ENCODE results near the gene AP3M1. TPM values are rescaled to one million over a fixed set of nuclear protein-coding genes. Genes with fewer than 3 reads are reported as not detected.
"Not testable (repeated sequence)": the region's sequence is repeated elsewhere in the genome, so short reads cannot be mapped to it uniquely, and the experiment has no call there.

Gene AP3M1
- total and polyA plus RNA-seq, 7 experiments from 2014 or later: 21.8 to 49.3 (median 31.3) TPM

GRCh38 chr10:74188617-74189016, 38.0 kb upstream of the AP3M1 start:
- H3K9me3 ChIP-seq (ENCODE audit: control insufficient read depth in 2 of 3, low read length in 3 of 3); ATAC-seq; intact Hi-C loops (cut with micrococcal nuclease); H3K27me3 ChIP-seq (ENCODE audit: control insufficient read depth in 2 of 2, insufficient read depth in 2 of 2, low read length in 2 of 2); H3K36me3 ChIP-seq (ENCODE audit: control insufficient read depth in 2 of 3, insufficient read depth in 3 of 3, low read length in 3 of 3); H3K36me3 Mint-ChIP-seq; DNase-seq; H3K9me3 Mint-ChIP-seq; H3K4me3 ChIP-seq (ENCODE audit: low read length); H3K27me3 Mint-ChIP-seq; H3K27ac ChIP-seq (ENCODE audit: low read depth, low read length); H3K4me3 Mint-ChIP-seq: not testable (repeated sequence)
- CTCF ChIA-PET: interaction anchor here (4.1 kb wide), 1 partner anchor 25 kb away, joined by 23 read pairs; no protein-coding TSS in a partner anchor
- POLR2A ChIA-PET: interaction anchor here (0.6 to 4.2 kb wide), 3 partner anchors 8 to 376 kb away, joined by 3 to 52 read pairs (median 5); no protein-coding TSS in a partner anchor
- peaks cover 18 to 67% (median 56%) of the 10 kb centered on the region in 7 donors for H3K4me1 Mint-ChIP-seq
- H3K27ac Mint-ChIP-seq: peak overlapping the region in 5 of 9 donors; percentile 38 to 97 (median 86)
- H3K4me1 ChIP-seq (ENCODE audit: control insufficient read depth in 2 of 2, insufficient read depth in 2 of 2, low read length in 2 of 2): peaks cover 14 to 16% of the 10 kb centered on the region in 2 donors

- Mint-ChIP-seq H3K27me3 (no peaks in the 10 kb centered on the region), H3K4me1 (peaks cover 11 to 56% (median 47%) of the 10 kb centered on the region in 7 donors), H3K27ac (peak overlapping the region in 8 of 9 donors; percentile 35 to 81 (median 45)), H3K36me3 (peaks cover 4 to 9% (median 5%) of the 10 kb centered on the region in 5 donors), H3K4me3 (peak overlapping the region in 1 of 10 donors; percentile 33), H3K9me3 (peaks cover 0 to 3% (median 0%) of the 10 kb centered on the region in 11 donors)
- H3K9me3 ChIP-seq (ENCODE audit: control insufficient read depth in 2 of 3, low read length in 3 of 3): no peaks in the 10 kb centered on the region
- DNase-seq: no peak
- ATAC-seq: no peak
- no peak overlapping the region for H3K27ac ChIP-seq (ENCODE audit: low read depth, low read length)
- intact Hi-C loops (cut with micrococcal nuclease): no loop called here
- H3K36me3 ChIP-seq (ENCODE audit: control insufficient read depth in 2 of 3, insufficient read depth in 3 of 3, low read length in 3 of 3): no peaks in the 10 kb centered on the region
- peaks cover 14 to 16% of the 10 kb centered on the region in 2 donors for H3K4me1 ChIP-seq (ENCODE audit: control insufficient read depth in 2 of 2, insufficient read depth in 2 of 2, low read length in 2 of 2)
- ChIA-PET POLR2A (interaction anchor here (4.2 kb wide), 1 partner anchor 10 kb away, joined by 52 read pairs; no protein-coding TSS in a partner anchor), CTCF (interaction anchor here (1.5 kb wide), 1 partner anchor 9 kb away, joined by 6 read pairs; no protein-coding TSS in a partner anchor)
- no peaks in the 10 kb centered on the region for H3K27me3 ChIP-seq (ENCODE audit: control insufficient read depth in 2 of 2, insufficient read depth in 2 of 2, low read length in 2 of 2)
- H3K4me3 ChIP-seq (ENCODE audit: low read length): no peak overlapping the region
Observed at GRCh38 chr10:74187237-74187636, 36.6 kb upstream of the AP3M1 start.

- POLR2A ChIA-PET: no interaction called here
Observed at GRCh38 chr10:74186678-74187077, 36.0 kb upstream of the AP3M1 start.

GRCh38 chr10:74179111-74179710, 28.6 kb upstream of the AP3M1 start:
- Mint-ChIP-seq H3K27me3 (no peaks in the 10 kb centered on the region), H3K9me3 (no peaks in the 10 kb centered on the region), H3K4me1 (peaks cover 14 to 54% (median 46%) of the 10 kb centered on the region in 7 donors), H3K4me3 (peak overlapping the region in 2 of 10 donors; percentile 0 to 73), H3K27ac (peak overlapping the region in 5 of 9 donors; percentile 34 to 82 (median 63)), H3K36me3 (no peaks in the 10 kb centered on the region)
- intact Hi-C loops (cut with micrococcal nuclease): loop anchor here (1.0 to 10.0 kb wide), 3 partner anchors 11 to 934 kb away; partner anchors contain the start of gene DNAJC9 (in 1 of the 2)
- H3K9me3 ChIP-seq (ENCODE audit: control insufficient read depth in 2 of 3, low read length in 3 of 3): no peaks in the 10 kb centered on the region
- ATAC-seq (no peak), DNase-seq (no peak)
- no peaks in the 10 kb centered on the region for H3K36me3 ChIP-seq (ENCODE audit: control insufficient read depth in 2 of 3, insufficient read depth in 3 of 3, low read length in 3 of 3)
- no peak overlapping the region for H3K27ac ChIP-seq (ENCODE audit: low read depth, low read length)
- ChIA-PET POLR2A (interaction anchor here (0.8 to 4.1 kb wide), 5 partner anchors 10 to 775 kb away, joined by 3 to 52 read pairs (median 3); partner anchors contain the start of genes ADK and AP3M1), CTCF (interaction anchor here (0.7 kb wide), 1 partner anchor 63 kb away, joined by 3 read pairs; no protein-coding TSS in a partner anchor)
- H3K27me3 ChIP-seq (ENCODE audit: control insufficient read depth in 2 of 2, insufficient read depth in 2 of 2, low read length in 2 of 2): no peaks in the 10 kb centered on the region
- H3K4me3 ChIP-seq (ENCODE audit: low read length): no peak overlapping the region
- H3K4me1 ChIP-seq (ENCODE audit: control insufficient read depth in 2 of 2, insufficient read depth in 2 of 2, low read length in 2 of 2): peaks cover 6 to 7% of the 10 kb centered on the region in 2 donors

More at GRCh38 chr10:74186678-74187077, 36.0 kb upstream of the AP3M1 start:
- no peak overlapping the region for H3K4me3 ChIP-seq (ENCODE audit: low read length)
- Mint-ChIP-seq H3K4me3 (peak overlapping the region in 1 of 10 donors; percentile 26), H3K9me3 (peaks cover 0 to 3% (median 0%) of the 10 kb centered on the region in 11 donors), H3K36me3 (peaks cover 4 to 9% (median 5%) of the 10 kb centered on the region in 5 donors), H3K4me1 (peaks cover 11 to 58% (median 52%) of the 10 kb centered on the region in 7 donors), H3K27ac (peak overlapping the region in 8 of 9 donors; percentile 6 to 62 (median 37)), H3K27me3 (no peaks in the 10 kb centered on the region)
- intact Hi-C loops (cut with micrococcal nuclease): no loop called here
- no peaks in the 10 kb centered on the region for H3K27me3 ChIP-seq (ENCODE audit: control insufficient read depth in 2 of 2, insufficient read depth in 2 of 2, low read length in 2 of 2)
- DNase-seq: no peak
- no peak for ATAC-seq
- peaks cover 14 to 16% of the 10 kb centered on the region in 2 donors for H3K4me1 ChIP-seq (ENCODE audit: control insufficient read depth in 2 of 2, insufficient read depth in 2 of 2, low read length in 2 of 2)
- H3K36me3 ChIP-seq (ENCODE audit: control insufficient read depth in 2 of 3, insufficient read depth in 3 of 3, low read length in 3 of 3): no peaks in the 10 kb centered on the region
- H3K9me3 ChIP-seq (ENCODE audit: control insufficient read depth in 2 of 3, low read length in 3 of 3): no peaks in the 10 kb centered on the region
- CTCF ChIA-PET: interaction anchor here (1.5 kb wide), 1 partner anchor 9 kb away, joined by 6 read pairs; no protein-coding TSS in a partner anchor
- H3K27ac ChIP-seq (ENCODE audit: low read depth, low read length): no peak overlapping the region

GRCh38 chr10:74178042-74178791, 27.6 kb upstream of the AP3M1 start:
- no peak for ATAC-seq
- peak overlapping the region; percentile 7 to 73 (median 42) for H3K4me3 Mint-ChIP-seq
- H3K9me3 Mint-ChIP-seq: no peaks in the 10 kb centered on the region
- H3K27me3 Mint-ChIP-seq: no peaks in the 10 kb centered on the region
- peaks cover 6 to 7% of the 10 kb centered on the region in 2 donors for H3K4me1 ChIP-seq (ENCODE audit: control insufficient read depth in 2 of 2, insufficient read depth in 2 of 2, low read length in 2 of 2)
- H3K36me3 Mint-ChIP-seq: no peaks in the 10 kb centered on the region
- no peak overlapping the region for H3K4me3 ChIP-seq (ENCODE audit: low read length)
- intact Hi-C loops (cut with micrococcal nuclease): loop anchor here in 1 of 2 donors (5.0 to 10.0 kb wide), 2 partner anchors 409 to 933 kb away; partner anchors contain the start of gene DNAJC9
- no peaks in the 10 kb centered on the region for H3K36me3 ChIP-seq (ENCODE audit: control insufficient read depth in 2 of 3, insufficient read depth in 3 of 3, low read length in 3 of 3)
- no peaks in the 10 kb centered on the region for H3K9me3 ChIP-seq (ENCODE audit: control insufficient read depth in 2 of 3, low read length in 3 of 3)
- H3K4me1 Mint-ChIP-seq: peaks cover 14 to 54% (median 46%) of the 10 kb centered on the region in 7 donors
- no peak for DNase-seq
- H3K27ac Mint-ChIP-seq: peak overlapping the region; percentile 5 to 68 (median 59)
- CTCF ChIA-PET: interaction anchor here (0.7 to 1.6 kb wide), 2 partner anchors 9 to 62 kb away, joined by 3 to 6 read pairs; no protein-coding TSS in a partner anchor
- H3K27me3 ChIP-seq (ENCODE audit: control insufficient read depth in 2 of 2, insufficient read depth in 2 of 2, low read length in 2 of 2): no peaks in the 10 kb centered on the region
- POLR2A ChIA-PET: interaction anchor here (0.6 to 4.1 kb wide), 11 partner anchors 9 to 1934 kb away, joined by 3 to 52 read pairs (median 4); partner anchors contain the start of genes ADK and AP3M1
- no peak overlapping the region for H3K27ac ChIP-seq (ENCODE audit: low read depth, low read length)

- ChIA-PET CTCF (interaction anchor here (1.6 kb wide), 2 partner anchors 10 to 13 kb away, joined by 5 to 6 read pairs; no protein-coding TSS in a partner anchor), POLR2A (interaction anchor here (0.5 to 4.1 kb wide), 11 partner anchors 8 to 50 kb away, joined by 3 to 52 read pairs (median 5); partner anchors contain the start of genes ADK and AP3M1)
- H3K36me3 ChIP-seq (ENCODE audit: control insufficient read depth in 2 of 3, insufficient read depth in 3 of 3, low read length in 3 of 3): no peaks in the 10 kb centered on the region
- H3K36me3 Mint-ChIP-seq: no peaks in the 10 kb centered on the region
- intact Hi-C loops (cut with micrococcal nuclease): loop anchor here (1.0 to 10.0 kb wide), 13 partner anchors 14 to 1058 kb away; partner anchors contain the start of genes VDAC2 (in 2 of the 2), ADK (in 1 of the 2), COMTD1 (in 1 of the 2) and DNAJC9 (in 1 of the 2)
- H3K4me1 ChIP-seq (ENCODE audit: control insufficient read depth in 2 of 2, insufficient read depth in 2 of 2, low read length in 2 of 2): peaks cover 6 to 7% of the 10 kb centered on the region in 2 donors
- H3K27me3 ChIP-seq (ENCODE audit: control insufficient read depth in 2 of 2, insufficient read depth in 2 of 2, low read length in 2 of 2): no peaks in the 10 kb centered on the region
- H3K9me3 Mint-ChIP-seq: no peaks in the 10 kb centered on the region
- no peaks in the 10 kb centered on the region for H3K27me3 Mint-ChIP-seq
- peak overlapping the region; percentile 94 to 98 (median 97) for H3K27ac Mint-ChIP-seq
- H3K4me3 Mint-ChIP-seq: peak overlapping the region; percentile 87 to 98 (median 93)
- H3K9me3 ChIP-seq (ENCODE audit: control insufficient read depth in 2 of 3, low read length in 3 of 3): no peaks in the 10 kb centered on the region
- ATAC-seq (no peak), DNase-seq (peak in 4 of 9 donors; percentile 8 to 54 (median 26))
- peak overlapping the region; percentile 84 for H3K4me3 ChIP-seq (ENCODE audit: low read length)
- peaks cover 14 to 51% (median 45%) of the 10 kb centered on the region in 7 donors for H3K4me1 Mint-ChIP-seq
- peak overlapping the region; percentile 86 for H3K27ac ChIP-seq (ENCODE audit: low read depth, low read length)
Observed at GRCh38 chr10:74177140-74177677, 26.6 kb upstream of the AP3M1 start.

Measured in naive thymus-derived CD4-positive, alpha-beta T cell (primary cell).